C4-2B (cell line): ENCODE measurements around the gene SSNA1.

Source experiments
- H3K27ac ChIP-seq: fragments of 450-650 bp; 2 replicates; pipeline ENCODE4 v1.5.1; 2017
- ZFX ChIP-seq: fragments of 450-650 bp; IDR thresholded peaks from 2 replicates; pipeline ENCODE4 v1.6.1; 2017
- TF ChIP-seq, protein P1 (sequence below): fragments of 450-650 bp; conservative IDR thresholded peaks from 2 replicates; pipeline ENCODE4 v1.5.1; 2017; ENCODE audit warnings: mild to moderate bottlenecking

SSNA1 gene

DNA sequence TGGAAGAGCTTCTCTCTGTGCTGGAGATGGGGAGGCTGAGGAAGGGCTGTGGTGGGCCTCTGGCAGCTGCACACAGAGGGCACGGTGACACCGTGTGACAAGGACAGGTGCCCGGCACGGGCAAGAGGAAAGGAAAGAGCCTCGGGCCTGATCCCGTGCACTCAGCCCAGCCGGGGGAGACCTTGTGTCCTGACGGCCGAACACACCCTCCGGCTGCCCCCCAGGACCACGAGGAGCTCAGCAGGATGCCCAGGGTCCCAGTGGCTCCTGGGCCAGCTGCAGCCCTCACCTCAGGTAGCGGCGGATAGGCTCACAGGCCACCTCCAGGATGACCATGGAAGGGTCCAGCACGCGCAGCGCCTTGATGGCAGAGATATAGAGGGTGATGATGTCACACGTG lies 5.6 kb upstream of the SSNA1 start:
- no peak for TF ChIP-seq ZFX
- TF ChIP-seq, protein P1, sequence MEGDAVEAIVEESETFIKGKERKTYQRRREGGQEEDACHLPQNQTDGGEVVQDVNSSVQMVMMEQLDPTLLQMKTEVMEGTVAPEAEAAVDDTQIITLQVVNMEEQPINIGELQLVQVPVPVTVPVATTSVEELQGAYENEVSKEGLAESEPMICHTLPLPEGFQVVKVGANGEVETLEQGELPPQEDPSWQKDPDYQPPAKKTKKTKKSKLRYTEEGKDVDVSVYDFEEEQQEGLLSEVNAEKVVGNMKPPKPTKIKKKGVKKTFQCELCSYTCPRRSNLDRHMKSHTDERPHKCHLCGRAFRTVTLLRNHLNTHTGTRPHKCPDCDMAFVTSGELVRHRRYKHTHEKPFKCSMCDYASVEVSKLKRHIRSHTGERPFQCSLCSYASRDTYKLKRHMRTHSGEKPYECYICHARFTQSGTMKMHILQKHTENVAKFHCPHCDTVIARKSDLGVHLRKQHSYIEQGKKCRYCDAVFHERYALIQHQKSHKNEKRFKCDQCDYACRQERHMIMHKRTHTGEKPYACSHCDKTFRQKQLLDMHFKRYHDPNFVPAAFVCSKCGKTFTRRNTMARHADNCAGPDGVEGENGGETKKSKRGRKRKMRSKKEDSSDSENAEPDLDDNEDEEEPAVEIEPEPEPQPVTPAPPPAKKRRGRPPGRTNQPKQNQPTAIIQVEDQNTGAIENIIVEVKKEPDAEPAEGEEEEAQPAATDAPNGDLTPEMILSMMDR = no peak
- H3K27ac ChIP-seq = no peak overlapping the region

GRCh38 chr9:137183980-137184595 lies 4.4 kb upstream of the SSNA1 start:
- TF ChIP-seq, protein P1 = no peak
- no peak for TF ChIP-seq ZFX
- H3K27ac ChIP-seq = no peak overlapping the region

DNA sequence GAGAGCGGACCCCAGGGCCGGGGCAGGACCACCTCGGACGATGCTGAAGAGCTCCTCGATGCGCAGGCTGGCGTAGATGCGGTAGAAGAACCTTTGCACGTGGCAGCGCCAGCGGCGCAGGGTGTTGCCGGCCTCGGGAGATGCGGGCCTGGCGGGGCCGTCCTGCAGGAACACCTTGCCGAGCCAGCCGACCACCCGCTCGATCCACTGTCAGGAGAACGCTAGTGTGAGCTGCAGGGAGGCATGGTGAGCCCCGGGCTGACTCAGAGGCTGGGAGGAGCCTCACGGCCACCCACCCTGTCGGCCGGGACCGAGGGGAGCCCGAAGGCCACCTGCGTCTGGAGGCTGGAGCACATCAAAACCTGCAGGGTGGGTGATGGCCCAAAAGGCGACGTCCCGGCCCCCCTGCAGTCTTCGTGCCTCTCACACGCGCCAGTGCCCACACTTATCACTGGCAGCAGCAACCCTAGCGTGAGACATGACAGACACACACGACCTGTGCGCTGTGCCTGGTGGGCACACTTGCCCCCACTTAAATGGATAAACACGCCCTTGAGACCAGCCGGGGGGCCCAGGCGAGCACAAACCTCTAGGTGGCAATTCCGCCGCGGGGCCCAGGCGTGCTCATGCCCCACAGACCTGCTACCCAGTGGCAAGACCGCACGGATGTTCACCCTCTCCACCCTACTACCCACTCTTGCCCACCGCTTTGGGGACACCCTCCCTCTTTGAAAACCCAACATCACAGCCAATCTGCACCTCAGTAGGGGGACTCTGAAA lies 3.4 kb upstream of the SSNA1 start:
- no peak overlapping the region for H3K27ac ChIP-seq

GRCh38 chr9:137185921-137186320 lies 2.6 kb upstream of the SSNA1 start:
- TF ChIP-seq, protein P1 = no peak
- TF ChIP-seq ZFX = no peak
- no peak overlapping the region for H3K27ac ChIP-seq

More for the DNA sequence above, 3.4 kb upstream of the SSNA1 start:
- TF ChIP-seq ZFX = no peak
- TF ChIP-seq, protein P1 = no peak

- no peak overlapping the region for H3K27ac ChIP-seq
- TF ChIP-seq, protein P1 = no peak
- no peak for TF ChIP-seq ZFX
These were observed 2.1 kb upstream of the SSNA1 start for GRCh38 chr9:137186385-137186784.

DNA sequence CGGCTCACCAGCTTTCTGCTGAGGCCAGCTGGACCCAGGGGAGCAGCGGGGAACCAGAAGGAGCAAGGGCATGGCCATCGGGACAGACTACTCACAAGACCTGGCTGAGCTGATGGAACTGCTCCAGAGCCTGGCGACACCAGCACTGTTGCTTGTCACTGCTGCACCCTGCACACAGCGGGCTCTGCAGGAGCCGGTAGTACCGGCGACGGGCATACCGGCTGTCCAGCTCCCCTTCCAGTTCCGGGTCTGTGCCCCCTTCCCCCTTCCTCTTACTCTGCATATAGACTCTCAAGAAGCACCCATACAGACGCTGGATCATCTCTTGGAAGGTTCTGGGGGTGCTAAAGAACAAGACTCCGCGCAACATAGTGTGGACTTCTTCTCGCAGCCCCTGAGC lies 1.1 kb upstream of the SSNA1 start:
- peak overlapping the region; percentile 93; the same call in 1 of the 2 replicates for H3K27ac ChIP-seq
- TF ChIP-seq, protein P1 = no peak
- no peak for TF ChIP-seq ZFX

- H3K27ac ChIP-seq = peak overlapping the region; percentile 93
- TF ChIP-seq ZFX = no peak
- TF ChIP-seq, protein P1 = no peak
These were observed 388 bp upstream of the SSNA1 start for GRCh38 chr9:137188086-137188489.
